ENCODE measurements around the gene AMPH. TPM values are rescaled to one million over a fixed set of nuclear protein-coding genes. Genes with fewer than 3 reads are reported as not detected.
"Not testable (repeated sequence)": the region's sequence is repeated elsewhere in the genome, so short reads cannot be mapped to it uniquely, and the experiment has no call there.

The AMPH gene
- total and polyA plus RNA-seq, 9 of the 15 experiments (the other 6 are each of a cell fraction or from before 2014, with no cell fraction given) = 0.03 to 0.35 TPM; not detected in 7

- TF ChIP-seq TFAP4 (CRISPR knock-in tag; IDR thresholded peaks at IDR 0.05; ENCODE audit: borderline replicate concordance) = peak; percentile 47; the same call in 1 of the 2 replicates
- TF ChIP-seq STAG1 (CRISPR knock-in tag; IDR thresholded peaks at IDR 0.05; ENCODE audit: borderline replicate concordance) = peak; percentile 19; the same call in 1 of the 2 replicates
- peak; percentile 59; the same call in 1 of the 2 replicates for TF ChIP-seq ZBTB33 (CRISPR knock-in tag; IDR thresholded peaks at IDR 0.05)
Measured at GRCh38 chr7:38354271-38354851, 276.8 kb downstream of the AMPH start (continued).

- CTCF ChIA-PET (ENCODE audit: low intra/inter-chr PET ratio); H3K4me3 ChIP-seq; H3K27ac ChIP-seq (ENCODE audit: extremely low read depth, low read depth, low read length); H3K9me3 ChIP-seq (replicated peaks; ENCODE audit: control insufficient read depth, insufficient read depth, low read depth, low read length); H3K9ac ChIP-seq (ENCODE audit: insufficient read depth in 1 of 2, low read depth in 2 of 2, low read length in 2 of 2); H2AFZ ChIP-seq (ENCODE audit: low read depth, low read length); ATAC-seq; H3K4me2 ChIP-seq (ENCODE audit: insufficient read depth, low read length); POLR2A ChIA-PET; H4K20me1 ChIP-seq (replicated peaks; ENCODE audit: control insufficient read depth, insufficient read depth, low read length); BruUV-seq (replicated peaks); FAIRE-seq; H3K4me1 ChIP-seq (replicated peaks in 1 of 2; ENCODE audit: control insufficient read depth in 2 of 2, insufficient read depth in 2 of 2, low read length in 2 of 2); H3K27me3 ChIP-seq (ENCODE audit: control insufficient read depth in 2 of 2, insufficient read depth in 2 of 2, low read length in 2 of 2); intact Hi-C loops (cut with micrococcal nuclease); H3K79me2 ChIP-seq (ENCODE audit: control insufficient read depth, insufficient read depth, low read length); DNase-seq (ENCODE audit: extremely low read depth in 1 of 4, low spot score in 3 of 4); H3K9me1 ChIP-seq (ENCODE audit: control insufficient read depth, insufficient read depth, low read length): not testable (repeated sequence)
- 79% methylated on average over 5 of the region's 7 CpGs for WGBS (ENCODE audit: insufficient coverage, low coverage, missing lambda C conversion rate)
- H3K36me3 ChIP-seq (ENCODE audit: control insufficient read depth, insufficient read depth, low read length) = peaks cover 30% of the 10 kb centered on the region; the same call in 1 of the 3 replicates
- in situ Hi-C loops (cut with MboI) = loop anchor here (10.0 kb wide), 1 partner anchor 449 kb away; no protein-coding TSS in a partner anchor
Measured at GRCh38 chr7:38353431-38353881, 277.7 kb downstream of the AMPH start.

All from K562 (cell line).